ENCODE results near the gene PANK4.
A peak's percentile ranks its signal among the peaks of the same experiment; 100 is the strongest.
"Not testable (repeated sequence)": the region's sequence is repeated elsewhere in the genome, so short reads cannot be mapped to it uniquely, and the experiment has no call there.

PANK4 gene

GRCh38 chr1:2473198-2473597 lies 53.2 kb downstream of the PANK4 start:
- DNase-seq: no peak

- DNase-seq: no peak
Observed at GRCh38 chr1:2472561-2473177, 53.7 kb downstream of the PANK4 start.

- DNase-seq: no peak
Observed at GRCh38 chr1:2472109-2472508, 54.3 kb downstream of the PANK4 start.

GRCh38 chr1:2471587-2472001 lies 54.8 kb downstream of the PANK4 start:
- no peak for DNase-seq

GRCh38 chr1:2471159-2471471 lies 55.3 kb downstream of the PANK4 start:
- DNase-seq: no peak

GRCh38 chr1:2470290-2471158 lies 55.9 kb downstream of the PANK4 start:
- DNase-seq: no peak

GRCh38 chr1:2469103-2469940 lies 57.1 kb downstream of the PANK4 start:
- DNase-seq: no peak

GRCh38 chr1:2468540-2468939 lies 57.9 kb downstream of the PANK4 start:
- DNase-seq: no peak

- no peak for DNase-seq
Observed at GRCh38 chr1:2468041-2468472, 58.3 kb downstream of the PANK4 start.

GRCh38 chr1:2466958-2467554 lies 59.3 kb downstream of the PANK4 start:
- DNase-seq: no peak

GRCh38 chr1:2466270-2466665 lies 60.1 kb downstream of the PANK4 start:
- DNase-seq: no peak

- no peak for DNase-seq
Observed at GRCh38 chr1:2465371-2466269, 60.8 kb downstream of the PANK4 start.

GRCh38 chr1:2463396-2463795 lies 63.0 kb downstream of the PANK4 start:
- no peak for DNase-seq

- DNase-seq: no peak
Observed at GRCh38 chr1:2462819-2463218, 63.6 kb downstream of the PANK4 start.

GRCh38 chr1:2460996-2461751 lies 65.2 kb downstream of the PANK4 start:
- no peak for DNase-seq

- no peak for DNase-seq
Observed at GRCh38 chr1:2460203-2460602, 66.2 kb downstream of the PANK4 start.

- peak; percentile 74 to 78 for DNase-seq
Observed at GRCh38 chr1:2459757-2460156, 66.6 kb downstream of the PANK4 start.

GRCh38 chr1:2459102-2459753 lies 67.2 kb downstream of the PANK4 start:
- DNase-seq: not testable (repeated sequence)

GRCh38 chr1:2458687-2459086 lies 67.7 kb downstream of the PANK4 start:
- DNase-seq: no peak

Data from hippocampal formation (tissue), 2 donors.